Lung (tissue), 16 donors: ENCODE results near the gene G6PC3. TPM values are rescaled to one million over a fixed set of nuclear protein-coding genes. Genes with fewer than 3 reads are reported as not detected.
"Not testable (repeated sequence)": the region's sequence is repeated elsewhere in the genome, so short reads cannot be mapped to it uniquely, and the experiment has no call there.

Source experiments
- ATAC-seq: fragments of 200-7000 bp; cut with Tn5 transposase; one replicate; pipeline ENCODE4 v1.9.1; 2020; ENCODE audit warnings: moderate number of reproducible peaks; ENCODE audit not compliant: insufficient read depth, low FRiP score
- DNase-seq, 3 donors: peaks; one replicate each; pipeline ENCODE4 v3.0.0-alpha.2; 2013 to 2017
- H3K27ac ChIP-seq, 2 donors: one replicate each; pipeline ENCODE4 v1.5.1; 2013; ENCODE audit warnings: mild to moderate bottlenecking in 2 of 2, moderate library complexity in 2 of 2, control low read depth in 1 of 2, inconsistent platforms in 1 of 2, low read depth in 1 of 2, low read length in 1 of 2
- H3K27me3 ChIP-seq, 3 donors: one replicate each; pipeline ENCODE4 v1.5.1; 2013; ENCODE audit warnings: low read length in 2 of 3; ENCODE audit not compliant: control insufficient read depth in 3 of 3, insufficient read depth in 3 of 3
- H3K36me3 ChIP-seq, 4 donors: one replicate each; pipeline ENCODE4 v1.5.1; 2013; ENCODE audit warnings: low read length in 4 of 4, mild to moderate bottlenecking in 1 of 4, moderate library complexity in 1 of 4; ENCODE audit not compliant: control insufficient read depth in 4 of 4, insufficient read depth in 4 of 4
- H3K4me1 ChIP-seq, 5 donors: one replicate each; pipeline ENCODE4 v1.5.1; 2013; ENCODE audit warnings: low read length in 5 of 5, mild to moderate bottlenecking in 2 of 5, moderate library complexity in 1 of 5; ENCODE audit not compliant: control insufficient read depth in 5 of 5, insufficient read depth in 5 of 5
- H3K4me3 ChIP-seq: one replicate; pipeline ENCODE4 v1.5.1; 2013; ENCODE audit warnings: mild to moderate bottlenecking, control low read depth, moderate library complexity
- H3K9ac ChIP-seq, 2 donors: one replicate each; pipeline ENCODE4 v1.5.1; 2013; ENCODE audit warnings: low read length in 2 of 2, control low read depth in 1 of 2; ENCODE audit not compliant: insufficient read depth in 1 of 2
- H3K9me3 ChIP-seq, 4 donors: one replicate each; pipeline ENCODE4 v1.5.1; 2013; ENCODE audit warnings: low read length in 3 of 4, mild to moderate bottlenecking in 1 of 4, moderate library complexity in 1 of 4; ENCODE audit not compliant: control insufficient read depth in 4 of 4, insufficient read depth in 3 of 4
- WGBS, 2 donors: extraction: QIAGEN DNeasy Blood & Tissue Kit; methylation state at CpG; one replicate each; pipeline ENCODE4 v1.1.7; 2013; 5-methylcytosine and 5-hydroxymethylcytosine counted together
- long read RNA-seq, 5 donors: transcript quantifications; one replicate each; lab custom pipeline, GENCODE V29; 2026
- polyA plus RNA-seq, 2 donors: library from polyadenylated mRNA; stranded (reverse); fragments of 200-250 nt; gene quantifications; one replicate each; pipeline ENCODE4 v1.2.1, GENCODE V29; 2013
- total RNA-seq, 2 donors: library from RNA; depleted of rRNA in 1 of 2; stranded (reverse); fragments of >200 nt in 1 of 2; gene quantifications; one replicate each; pipeline ENCODE4 v1.2.1, GENCODE V29; 2014 to 2021
- TF ChIP-seq, protein P1 (sequence below): IDR thresholded peaks from 2 replicates; pipeline ENCODE4 v1.5.1; 2012; ENCODE audit warnings: mild to moderate bottlenecking; ENCODE audit errors: control extremely low read depth, extremely low read depth
- donor health status: control.
- donor health status: control.
- donor health status: Bipolar disorder and iron deficiency.
- donor health status: healthy.
- donor health status: DM: yes; HTN: yes; CAD: no.

Gene G6PC3, protein sequence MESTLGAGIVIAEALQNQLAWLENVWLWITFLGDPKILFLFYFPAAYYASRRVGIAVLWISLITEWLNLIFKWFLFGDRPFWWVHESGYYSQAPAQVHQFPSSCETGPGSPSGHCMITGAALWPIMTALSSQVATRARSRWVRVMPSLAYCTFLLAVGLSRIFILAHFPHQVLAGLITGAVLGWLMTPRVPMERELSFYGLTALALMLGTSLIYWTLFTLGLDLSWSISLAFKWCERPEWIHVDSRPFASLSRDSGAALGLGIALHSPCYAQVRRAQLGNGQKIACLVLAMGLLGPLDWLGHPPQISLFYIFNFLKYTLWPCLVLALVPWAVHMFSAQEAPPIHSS
- total RNA-seq (10 to 100 TPM; 21.2 to 74.6 TPM), polyA plus RNA-seq (10 to 100 TPM; 84.8 to 87.4 TPM)
- long read RNA-seq, donor 1, transcript G6PC3-201 (6 exons, 1,533 nt), result major isoform, 20 of 35 reads
- long read RNA-seq, donor 1, transcript G6PC3-203 (1 exons, 3,027 nt), result minor isoform, 8 of 35 reads
- long read RNA-seq, donor 1, partial matches to known transcripts, result 0 of 35 reads
- long read RNA-seq, donor 1, other reads (novel, unspliced or antisense), result 6 of 35 reads
- long read RNA-seq, donor 2, transcript G6PC3-201 (6 exons, 1,533 nt), result major isoform, 5 of 7 reads
- long read RNA-seq, donor 2, partial matches to known transcripts, result 0 of 7 reads
- long read RNA-seq, donor 2, other reads (novel, unspliced or antisense), result 0 of 7 reads
- long read RNA-seq, donor 3, transcript G6PC3-201 (6 exons, 1,533 nt), result major isoform, 14 of 36 reads
- long read RNA-seq, donor 3, partial matches to known transcripts, result 19 of 36 reads
- long read RNA-seq, donor 3, other reads (novel, unspliced or antisense), result 0 of 36 reads
- long read RNA-seq, donor 4, transcript G6PC3-201 (6 exons, 1,533 nt), result major isoform, 9 of 18 reads
- long read RNA-seq, donor 4, partial matches to known transcripts, result 0 of 18 reads
- long read RNA-seq, donor 4, other reads (novel, unspliced or antisense), result 6 of 18 reads
- long read RNA-seq, donor 5, transcript G6PC3-203 (1 exons, 3,027 nt), result minor isoform, 5 of 108 reads
- long read RNA-seq, donor 5, transcript G6PC3-201 (6 exons, 1,533 nt), result major isoform, 32 of 108 reads
- long read RNA-seq, donor 5, partial matches to known transcripts, result 60 of 108 reads
- long read RNA-seq, donor 5, other reads (novel, unspliced or antisense), result 6 of 108 reads

DNA sequence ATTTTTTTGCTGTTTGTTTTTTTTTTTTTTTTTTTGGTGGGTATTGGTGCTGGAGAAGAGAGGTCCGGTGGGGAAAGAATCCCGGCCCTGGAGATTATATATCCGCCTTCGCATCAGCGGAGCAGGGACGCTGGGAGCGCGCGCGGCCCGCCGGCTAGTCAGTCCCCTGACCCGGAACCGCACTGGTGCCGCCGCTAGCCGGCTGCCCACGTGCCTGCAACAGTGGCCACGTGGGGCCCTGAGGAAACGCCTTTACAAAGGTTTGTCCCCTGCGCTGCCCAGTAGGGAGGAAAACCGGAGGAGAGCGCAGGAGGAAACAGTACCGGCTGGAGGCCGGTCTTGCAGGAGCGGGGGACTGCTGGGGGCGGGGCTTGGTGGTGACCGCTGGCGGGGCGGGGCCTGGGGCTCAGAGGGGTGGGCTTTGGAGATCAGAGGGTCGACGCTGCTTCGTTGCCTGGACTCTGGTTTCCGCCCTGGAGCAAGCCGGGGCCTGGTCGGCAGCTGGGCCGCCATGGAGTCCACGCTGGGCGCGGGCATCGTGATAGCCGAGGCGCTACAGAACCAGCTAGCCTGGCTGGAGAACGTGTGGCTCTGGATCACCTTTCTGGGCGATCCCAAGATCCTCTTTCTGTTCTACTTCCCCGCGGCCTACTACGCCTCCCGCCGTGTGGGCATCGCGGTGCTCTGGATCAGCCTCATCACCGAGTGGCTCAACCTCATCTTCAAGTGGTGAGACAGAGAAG, at the start of gene G6PC3:
TSS of gene G6PC3 (plus strand) at position 281 of the 743 bp plus-strand sequence. CDS start at position 512, 231 bp downstream.
- WGBS, 2 donors, result 0% methylated on average over 53 of the region's 53 CpGs
- peak; percentile 90 for ATAC-seq

DNA sequence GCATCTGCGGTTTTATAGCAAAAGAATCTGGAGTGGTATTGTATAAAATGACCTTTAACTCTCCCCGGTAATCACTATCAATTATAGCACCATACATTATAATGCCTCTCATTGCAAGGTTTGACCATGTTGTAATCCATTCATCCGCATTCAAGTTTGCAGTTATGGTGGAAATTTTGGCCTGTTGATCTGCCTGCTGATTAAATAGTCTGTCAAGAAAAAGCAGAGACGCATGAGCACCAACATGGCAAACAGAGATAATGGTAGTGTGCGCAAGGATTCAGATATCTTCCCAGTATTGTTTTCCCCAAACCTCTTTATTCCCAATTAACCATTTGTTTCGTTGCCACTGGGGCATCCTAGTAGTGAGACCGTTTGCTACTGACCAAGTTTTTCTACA, 49.3 kb upstream of the G6PC3 start:
- not testable (repeated sequence) for H3K9me3 ChIP-seq, H3K4me3 ChIP-seq, DNase-seq, H3K4me1 ChIP-seq, H3K9ac ChIP-seq, H3K27ac ChIP-seq, H3K27me3 ChIP-seq, H3K36me3 ChIP-seq, ATAC-seq
- WGBS, 2 donors, result 94 to 95% methylated on average over 7 of the region's 7 CpGs

More for the DNA sequence above, at the start of gene G6PC3:
- no peaks in the 10 kb centered on the region for H3K9me3 ChIP-seq
- H3K27me3 ChIP-seq, result no peaks in the 10 kb centered on the region
- DNase-seq, result peak; percentile 99
- peak within 1 kb of the TSS; percentile 93 to 94 for H3K27ac ChIP-seq
- H3K36me3 ChIP-seq, result peaks cover 0 to 18% (median 12%) of the 10 kb centered on the region in 4 donors
- peaks cover 4 to 33% (median 9%) of the 10 kb centered on the region in 5 donors for H3K4me1 ChIP-seq
- peak within 1 kb of the TSS; percentile 57 for H3K4me3 ChIP-seq
- peak within 1 kb of the TSS; percentile 86 to 94 for H3K9ac ChIP-seq
- TF ChIP-seq, protein P1, sequence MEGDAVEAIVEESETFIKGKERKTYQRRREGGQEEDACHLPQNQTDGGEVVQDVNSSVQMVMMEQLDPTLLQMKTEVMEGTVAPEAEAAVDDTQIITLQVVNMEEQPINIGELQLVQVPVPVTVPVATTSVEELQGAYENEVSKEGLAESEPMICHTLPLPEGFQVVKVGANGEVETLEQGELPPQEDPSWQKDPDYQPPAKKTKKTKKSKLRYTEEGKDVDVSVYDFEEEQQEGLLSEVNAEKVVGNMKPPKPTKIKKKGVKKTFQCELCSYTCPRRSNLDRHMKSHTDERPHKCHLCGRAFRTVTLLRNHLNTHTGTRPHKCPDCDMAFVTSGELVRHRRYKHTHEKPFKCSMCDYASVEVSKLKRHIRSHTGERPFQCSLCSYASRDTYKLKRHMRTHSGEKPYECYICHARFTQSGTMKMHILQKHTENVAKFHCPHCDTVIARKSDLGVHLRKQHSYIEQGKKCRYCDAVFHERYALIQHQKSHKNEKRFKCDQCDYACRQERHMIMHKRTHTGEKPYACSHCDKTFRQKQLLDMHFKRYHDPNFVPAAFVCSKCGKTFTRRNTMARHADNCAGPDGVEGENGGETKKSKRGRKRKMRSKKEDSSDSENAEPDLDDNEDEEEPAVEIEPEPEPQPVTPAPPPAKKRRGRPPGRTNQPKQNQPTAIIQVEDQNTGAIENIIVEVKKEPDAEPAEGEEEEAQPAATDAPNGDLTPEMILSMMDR, result no peak

DNA sequence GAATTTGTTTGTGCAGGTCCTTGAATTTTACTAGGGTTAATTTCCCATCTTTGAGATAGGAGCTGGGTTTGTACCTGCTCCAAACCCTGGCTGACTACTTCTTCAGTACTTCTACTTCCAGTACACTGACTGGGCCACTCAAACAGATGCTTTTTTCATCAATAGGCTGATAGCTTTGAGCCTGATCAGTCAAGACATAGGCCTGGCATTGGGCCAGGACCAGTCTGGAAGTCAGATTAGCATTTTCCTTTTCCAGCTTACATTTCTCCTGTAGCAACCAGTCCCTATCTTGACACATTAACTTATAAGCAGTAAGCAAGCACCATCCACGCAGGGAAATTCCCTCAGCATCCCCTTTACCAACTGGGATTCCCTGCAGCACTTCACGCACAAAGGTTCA, 48.3 kb upstream of the G6PC3 start:
- Histone ChIP-seq H3K4me1 (no peaks in the 10 kb centered on the region), H3K27me3 (no peaks in the 10 kb centered on the region), H3K27ac (no peak overlapping the region), H3K9ac (no peak overlapping the region), H3K9me3 (no peaks in the 10 kb centered on the region), H3K4me3 (no peak overlapping the region), H3K36me3 (peaks cover 0 to 9% (median 0%) of the 10 kb centered on the region in 4 donors)
- no peak for DNase-seq
- ATAC-seq, result no peak
- TF ChIP-seq, protein P1, result no peak
- 93 to 94% methylated on average over 2 of the region's 2 CpGs for WGBS, 2 donors
